WTC11 (cell line): ENCODE results near the gene PDE3B. TPM values are rescaled to one million over a fixed set of nuclear protein-coding genes. Genes with fewer than 3 reads are reported as not detected.

Experiments used
- ATAC-seq: fragments of 200-7000 bp; cut with Tn5 transposase; 2 replicates; pipeline ENCODE4 v1.10.0; 2021; ENCODE audit warnings: mild to moderate bottlenecking, moderate library complexity
- CTCF ChIA-PET: fragments of 300-600 bp; sonication (Branson Sonifier 250); formaldehyde crosslinking; loops from one replicate; lab custom pipeline; 2021; ENCODE audit warnings: antibody characterized with exemption; lab: Charles Lee
- POLR2A ChIA-PET: fragments of 350-600 bp; sonication (Branson Sonifier 250); formaldehyde crosslinking; loops from one replicate; lab custom pipeline; 2021; ENCODE audit warnings: antibody characterized with exemption; lab: Charles Lee
- DNase-seq: peaks from one replicate; pipeline ENCODE4 v3.0.0; 2021; ENCODE audit warnings: low spot score
- H3K27ac Mint-ChIP-seq: 2 replicates; pipeline ENCODE4 v1.8.0; 2021; ENCODE audit warnings: mixed read lengths
- H3K27me3 Mint-ChIP-seq: 2 replicates; pipeline ENCODE4 v1.8.0; 2021; ENCODE audit warnings: low read depth, mild to moderate bottlenecking, moderate library complexity, mixed read lengths
- H3K36me3 Mint-ChIP-seq: 2 replicates; pipeline ENCODE4 v1.8.0; 2021; ENCODE audit warnings: mixed read lengths
- H3K4me1 Mint-ChIP-seq: 2 replicates; pipeline ENCODE4 v1.8.0; 2022; ENCODE audit warnings: mixed read lengths
- H3K4me3 Mint-ChIP-seq: 2 replicates; pipeline ENCODE4 v1.8.0; 2021; ENCODE audit warnings: mild to moderate bottlenecking, moderate library complexity, mixed read lengths
- H3K9me3 Mint-ChIP-seq: 2 replicates; pipeline ENCODE4 v1.8.0; 2021; ENCODE audit warnings: mixed read lengths
- CBFB ChIP-seq: sonication (generic); formaldehyde crosslinking; IDR thresholded peaks from 2 replicates; pipeline ENCODE4 v1.8.1; 2022; ENCODE audit warnings: mild to moderate bottlenecking, low read depth, missing genetic modification reagents
- ELF4 ChIP-seq: sonication (generic); formaldehyde crosslinking; IDR thresholded peaks from 2 replicates; pipeline ENCODE4 v1.8.1; 2022; ENCODE audit warnings: low read depth, mild to moderate bottlenecking, moderate library complexity, missing genetic modification reagents
- EMX1 ChIP-seq: fragments of 250-450 bp; sonication (Bioruptor Pico); IDR thresholded peaks from 2 replicates; pipeline ENCODE4 v1.8.0; 2021; ENCODE audit warnings: mild to moderate bottlenecking
- ERG ChIP-seq: fragments of 250-450 bp; sonication (Bioruptor Pico); IDR thresholded peaks from 2 replicates; pipeline ENCODE4 v1.8.0; 2021; ENCODE audit warnings: mild to moderate bottlenecking
- FOXK1 ChIP-seq: sonication (generic); formaldehyde crosslinking; IDR thresholded peaks from 2 replicates; pipeline ENCODE4 v1.8.0; 2022; ENCODE audit warnings: mild to moderate bottlenecking, moderate library complexity, missing genetic modification reagents
- GABPB1 ChIP-seq: sonication (generic); formaldehyde crosslinking; IDR thresholded peaks from 2 replicates; pipeline ENCODE4 v1.8.1; 2023; ENCODE audit warnings: mild to moderate bottlenecking, missing genetic modification reagents
- GRHL2 ChIP-seq: fragments of 250-450 bp; sonication (Bioruptor Pico); IDR thresholded peaks from 2 replicates; pipeline ENCODE4 v1.8.0; 2022; ENCODE audit warnings: mild to moderate bottlenecking, moderate library complexity; ENCODE audit not compliant: insufficient replicate concordance, severe bottlenecking
- GTF2I ChIP-seq: fragments of 250-450 bp; sonication (Bioruptor Pico); conservative IDR thresholded peaks from 2 replicates; pipeline ENCODE4 v1.4.0; 2021; ENCODE audit warnings: mild to moderate bottlenecking
- IRF2 ChIP-seq: sonication (generic); formaldehyde crosslinking; IDR thresholded peaks from 2 replicates; pipeline ENCODE4 v1.8.0; 2022; ENCODE audit warnings: low read depth, missing genetic modification reagents, borderline replicate concordance
- PRDM15 ChIP-seq: sonication (generic); formaldehyde crosslinking; IDR thresholded peaks from 2 replicates; pipeline ENCODE4 v1.8.0; 2022; ENCODE audit warnings: missing genetic modification reagents
- RORB ChIP-seq: fragments of 250-450 bp; sonication (Bioruptor Pico); IDR thresholded peaks from 2 replicates; pipeline ENCODE4 v1.9.0; 2021; ENCODE audit warnings: mild to moderate bottlenecking
- SMAD3 ChIP-seq: sonication (generic); formaldehyde crosslinking; IDR thresholded peaks from 2 replicates; pipeline ENCODE4 v1.8.0; 2022; ENCODE audit warnings: missing genetic modification reagents, mild to moderate bottlenecking, borderline replicate concordance
- TCF7 ChIP-seq: sonication (generic); formaldehyde crosslinking; IDR thresholded peaks from 2 replicates; pipeline ENCODE4 v1.8.0; 2022; ENCODE audit warnings: mild to moderate bottlenecking, low read depth, missing genetic modification reagents, moderate library complexity
- ZBTB21 ChIP-seq: sonication (generic); formaldehyde crosslinking; IDR thresholded peaks from 2 replicates; pipeline ENCODE4 v1.8.1; 2023; ENCODE audit warnings: mild to moderate bottlenecking, missing genetic modification reagents, borderline replicate concordance
- ZNF263 ChIP-seq: sonication (generic); formaldehyde crosslinking; IDR thresholded peaks from 2 replicates; pipeline ENCODE4 v1.8.1; 2022; ENCODE audit warnings: low read depth, mild to moderate bottlenecking, moderate library complexity, missing genetic modification reagents
- total RNA-seq: library from RNA; stranded (reverse); gene quantifications from 3 replicates; pipeline ENCODE4 v1.2.3, GENCODE V29; 2021
- TF ChIP-seq, protein P1 (sequence below): fragments of 250-450 bp; sonication (Bioruptor Pico); IDR thresholded peaks from 2 replicates; pipeline ENCODE4 v1.9.0; 2021; ENCODE audit warnings: mild to moderate bottlenecking, borderline replicate concordance
- TF ChIP-seq, protein P2 (sequence below): sonication (generic); formaldehyde crosslinking; IDR thresholded peaks from 2 replicates; pipeline ENCODE4 v1.8.0; 2023; ENCODE audit warnings: mild to moderate bottlenecking, missing genetic modification reagents
- TF ChIP-seq, protein P3 (sequence below): sonication (generic); formaldehyde crosslinking; conservative IDR thresholded peaks from 2 replicates; pipeline ENCODE4 v1.8.1; 2023; ENCODE audit warnings: mild to moderate bottlenecking, low read depth, missing genetic modification reagents, moderate library complexity

The PDE3B gene
- total RNA-seq, 1 experiment from 2014 or later, result 9.6 TPM

DNA sequence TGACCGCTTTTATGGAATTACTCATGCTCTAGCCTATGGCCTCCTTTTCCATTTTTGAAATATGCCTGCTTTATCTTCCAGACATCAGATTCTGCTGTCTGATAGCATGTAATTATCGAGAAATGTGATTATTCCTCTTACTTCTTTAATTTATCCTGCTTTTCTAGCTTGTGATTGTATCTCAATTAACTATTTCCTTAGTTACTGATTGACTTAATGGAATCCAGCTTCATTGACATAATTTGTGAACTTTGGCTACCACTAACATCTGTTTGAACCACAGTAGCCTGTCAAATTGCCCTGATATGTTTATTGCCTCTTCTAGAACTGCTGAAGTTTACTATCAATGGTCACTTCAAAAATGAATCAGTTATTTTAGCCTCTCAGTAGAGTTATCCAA is 25.5 kb upstream of the PDE3B start (continued):
- no peak for TF ChIP-seq TCF7
- no peak for TF ChIP-seq EMX1 (CRISPR knock-in tag)
- TF ChIP-seq, protein P1, sequence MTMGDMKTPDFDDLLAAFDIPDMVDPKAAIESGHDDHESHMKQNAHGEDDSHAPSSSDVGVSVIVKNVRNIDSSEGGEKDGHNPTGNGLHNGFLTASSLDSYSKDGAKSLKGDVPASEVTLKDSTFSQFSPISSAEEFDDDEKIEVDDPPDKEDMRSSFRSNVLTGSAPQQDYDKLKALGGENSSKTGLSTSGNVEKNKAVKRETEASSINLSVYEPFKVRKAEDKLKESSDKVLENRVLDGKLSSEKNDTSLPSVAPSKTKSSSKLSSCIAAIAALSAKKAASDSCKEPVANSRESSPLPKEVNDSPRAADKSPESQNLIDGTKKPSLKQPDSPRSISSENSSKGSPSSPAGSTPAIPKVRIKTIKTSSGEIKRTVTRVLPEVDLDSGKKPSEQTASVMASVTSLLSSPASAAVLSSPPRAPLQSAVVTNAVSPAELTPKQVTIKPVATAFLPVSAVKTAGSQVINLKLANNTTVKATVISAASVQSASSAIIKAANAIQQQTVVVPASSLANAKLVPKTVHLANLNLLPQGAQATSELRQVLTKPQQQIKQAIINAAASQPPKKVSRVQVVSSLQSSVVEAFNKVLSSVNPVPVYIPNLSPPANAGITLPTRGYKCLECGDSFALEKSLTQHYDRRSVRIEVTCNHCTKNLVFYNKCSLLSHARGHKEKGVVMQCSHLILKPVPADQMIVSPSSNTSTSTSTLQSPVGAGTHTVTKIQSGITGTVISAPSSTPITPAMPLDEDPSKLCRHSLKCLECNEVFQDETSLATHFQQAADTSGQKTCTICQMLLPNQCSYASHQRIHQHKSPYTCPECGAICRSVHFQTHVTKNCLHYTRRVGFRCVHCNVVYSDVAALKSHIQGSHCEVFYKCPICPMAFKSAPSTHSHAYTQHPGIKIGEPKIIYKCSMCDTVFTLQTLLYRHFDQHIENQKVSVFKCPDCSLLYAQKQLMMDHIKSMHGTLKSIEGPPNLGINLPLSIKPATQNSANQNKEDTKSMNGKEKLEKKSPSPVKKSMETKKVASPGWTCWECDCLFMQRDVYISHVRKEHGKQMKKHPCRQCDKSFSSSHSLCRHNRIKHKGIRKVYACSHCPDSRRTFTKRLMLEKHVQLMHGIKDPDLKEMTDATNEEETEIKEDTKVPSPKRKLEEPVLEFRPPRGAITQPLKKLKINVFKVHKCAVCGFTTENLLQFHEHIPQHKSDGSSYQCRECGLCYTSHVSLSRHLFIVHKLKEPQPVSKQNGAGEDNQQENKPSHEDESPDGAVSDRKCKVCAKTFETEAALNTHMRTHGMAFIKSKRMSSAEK (CRISPR knock-in tag), result no peak
- TF ChIP-seq GTF2I (CRISPR knock-in tag), result no peak
- TF ChIP-seq GRHL2 (CRISPR knock-in tag), result no peak
- TF ChIP-seq, all 79 proteins: peak for 0

DNA sequence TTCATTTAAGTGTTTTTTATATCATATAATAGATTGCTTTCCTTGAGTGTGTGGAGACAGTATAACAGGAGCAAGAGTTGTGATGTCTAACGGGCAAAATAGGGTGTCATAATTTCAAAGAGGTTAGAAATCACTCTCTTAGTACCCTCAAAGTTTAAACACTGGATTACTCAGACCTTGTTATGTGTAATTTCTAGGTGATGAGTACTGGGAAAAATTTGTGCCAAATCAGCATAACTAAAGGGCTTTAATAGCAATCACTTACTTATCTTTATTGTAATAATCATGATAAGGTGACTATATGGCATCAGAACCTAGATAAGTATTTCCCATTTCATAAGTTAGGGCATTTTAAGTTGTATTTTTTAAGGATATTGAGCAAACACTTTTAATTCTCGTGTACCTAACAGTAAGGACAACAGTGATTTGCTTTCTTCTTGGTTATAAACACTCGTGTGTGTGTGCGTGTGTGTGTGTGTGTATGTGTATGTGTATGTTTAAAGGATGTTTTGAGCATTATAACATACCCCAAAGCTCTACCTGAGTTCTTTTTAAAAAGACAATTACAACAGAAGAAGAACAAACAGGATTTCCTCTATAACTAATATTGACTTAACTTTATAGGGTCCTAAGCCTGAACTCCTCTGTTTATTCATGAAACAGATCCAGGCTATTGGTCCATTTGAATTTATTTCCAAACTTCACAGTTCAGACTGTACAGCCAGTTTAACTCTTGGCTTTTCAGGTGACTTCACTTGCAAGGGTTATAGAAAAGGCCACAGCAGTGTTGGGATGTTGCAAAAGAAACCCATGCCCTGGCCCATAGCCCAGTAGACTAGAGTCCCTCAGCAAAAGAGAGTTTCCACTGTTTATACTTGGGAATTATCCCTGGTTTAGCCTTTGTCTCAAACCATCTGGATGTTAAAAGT is 23.7 kb upstream of the PDE3B start:
- ATAC-seq (no peak), DNase-seq (no peak)
- H3K9me3 Mint-ChIP-seq, result no peaks in the 10 kb centered on the region
- H3K4me3 Mint-ChIP-seq, result no peak overlapping the region
- ChIA-PET CTCF (interaction anchor here (0.8 to 5.7 kb wide), 5 partner anchors 14 to 387 kb away, joined by 3 to 181 read pairs (median 3); no protein-coding TSS in a partner anchor), POLR2A (no interaction called here)
- no peak overlapping the region for H3K27ac Mint-ChIP-seq
- no peaks in the 10 kb centered on the region for H3K4me1 Mint-ChIP-seq
- no peaks in the 10 kb centered on the region for H3K36me3 Mint-ChIP-seq
- no peaks in the 10 kb centered on the region for H3K27me3 Mint-ChIP-seq
- TF ChIP-seq, protein P2, sequence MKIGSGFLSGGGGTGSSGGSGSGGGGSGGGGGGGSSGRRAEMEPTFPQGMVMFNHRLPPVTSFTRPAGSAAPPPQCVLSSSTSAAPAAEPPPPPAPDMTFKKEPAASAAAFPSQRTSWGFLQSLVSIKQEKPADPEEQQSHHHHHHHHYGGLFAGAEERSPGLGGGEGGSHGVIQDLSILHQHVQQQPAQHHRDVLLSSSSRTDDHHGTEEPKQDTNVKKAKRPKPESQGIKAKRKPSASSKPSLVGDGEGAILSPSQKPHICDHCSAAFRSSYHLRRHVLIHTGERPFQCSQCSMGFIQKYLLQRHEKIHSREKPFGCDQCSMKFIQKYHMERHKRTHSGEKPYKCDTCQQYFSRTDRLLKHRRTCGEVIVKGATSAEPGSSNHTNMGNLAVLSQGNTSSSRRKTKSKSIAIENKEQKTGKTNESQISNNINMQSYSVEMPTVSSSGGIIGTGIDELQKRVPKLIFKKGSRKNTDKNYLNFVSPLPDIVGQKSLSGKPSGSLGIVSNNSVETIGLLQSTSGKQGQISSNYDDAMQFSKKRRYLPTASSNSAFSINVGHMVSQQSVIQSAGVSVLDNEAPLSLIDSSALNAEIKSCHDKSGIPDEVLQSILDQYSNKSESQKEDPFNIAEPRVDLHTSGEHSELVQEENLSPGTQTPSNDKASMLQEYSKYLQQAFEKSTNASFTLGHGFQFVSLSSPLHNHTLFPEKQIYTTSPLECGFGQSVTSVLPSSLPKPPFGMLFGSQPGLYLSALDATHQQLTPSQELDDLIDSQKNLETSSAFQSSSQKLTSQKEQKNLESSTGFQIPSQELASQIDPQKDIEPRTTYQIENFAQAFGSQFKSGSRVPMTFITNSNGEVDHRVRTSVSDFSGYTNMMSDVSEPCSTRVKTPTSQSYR (CRISPR knock-in tag), result no peak
- no peak for TF ChIP-seq IRF2 (CRISPR knock-in tag)
- TF ChIP-seq ELF4 (CRISPR knock-in tag), result no peak
- TF ChIP-seq ZNF263 (CRISPR knock-in tag), result no peak
- TF ChIP-seq GTF2I (CRISPR knock-in tag), result no peak
- no peak for TF ChIP-seq ERG (CRISPR knock-in tag)
- no peak for TF ChIP-seq RORB (CRISPR knock-in tag)
- TF ChIP-seq PRDM15 (CRISPR knock-in tag), result no peak
- TF ChIP-seq CBFB (CRISPR knock-in tag), result no peak
- TF ChIP-seq, protein P3, sequence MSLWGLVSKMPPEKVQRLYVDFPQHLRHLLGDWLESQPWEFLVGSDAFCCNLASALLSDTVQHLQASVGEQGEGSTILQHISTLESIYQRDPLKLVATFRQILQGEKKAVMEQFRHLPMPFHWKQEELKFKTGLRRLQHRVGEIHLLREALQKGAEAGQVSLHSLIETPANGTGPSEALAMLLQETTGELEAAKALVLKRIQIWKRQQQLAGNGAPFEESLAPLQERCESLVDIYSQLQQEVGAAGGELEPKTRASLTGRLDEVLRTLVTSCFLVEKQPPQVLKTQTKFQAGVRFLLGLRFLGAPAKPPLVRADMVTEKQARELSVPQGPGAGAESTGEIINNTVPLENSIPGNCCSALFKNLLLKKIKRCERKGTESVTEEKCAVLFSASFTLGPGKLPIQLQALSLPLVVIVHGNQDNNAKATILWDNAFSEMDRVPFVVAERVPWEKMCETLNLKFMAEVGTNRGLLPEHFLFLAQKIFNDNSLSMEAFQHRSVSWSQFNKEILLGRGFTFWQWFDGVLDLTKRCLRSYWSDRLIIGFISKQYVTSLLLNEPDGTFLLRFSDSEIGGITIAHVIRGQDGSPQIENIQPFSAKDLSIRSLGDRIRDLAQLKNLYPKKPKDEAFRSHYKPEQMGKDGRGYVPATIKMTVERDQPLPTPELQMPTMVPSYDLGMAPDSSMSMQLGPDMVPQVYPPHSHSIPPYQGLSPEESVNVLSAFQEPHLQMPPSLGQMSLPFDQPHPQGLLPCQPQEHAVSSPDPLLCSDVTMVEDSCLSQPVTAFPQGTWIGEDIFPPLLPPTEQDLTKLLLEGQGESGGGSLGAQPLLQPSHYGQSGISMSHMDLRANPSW, result no peak
- no peak for TF ChIP-seq FOXK1 (CRISPR knock-in tag)
- TF ChIP-seq GABPB1 (CRISPR knock-in tag), result no peak
- no peak for TF ChIP-seq SMAD3 (CRISPR knock-in tag)
- no peak for TF ChIP-seq ZBTB21
- TF ChIP-seq, all 79 proteins: peak for 0
